NB4 (cell line): ENCODE measurements around the gene CLRN3.

Experiments
- CTCF ChIP-seq: IDR thresholded peaks from one replicate; pipeline ENCODE4 v1.5.1; 2012; ENCODE audit warnings: low read depth, low read length
- TF ChIP-seq, protein P1 (sequence below): IDR thresholded peaks from 2 replicates; pipeline ENCODE4 v1.6.1; 2011; ENCODE audit warnings: low read depth, low read length

DNA sequence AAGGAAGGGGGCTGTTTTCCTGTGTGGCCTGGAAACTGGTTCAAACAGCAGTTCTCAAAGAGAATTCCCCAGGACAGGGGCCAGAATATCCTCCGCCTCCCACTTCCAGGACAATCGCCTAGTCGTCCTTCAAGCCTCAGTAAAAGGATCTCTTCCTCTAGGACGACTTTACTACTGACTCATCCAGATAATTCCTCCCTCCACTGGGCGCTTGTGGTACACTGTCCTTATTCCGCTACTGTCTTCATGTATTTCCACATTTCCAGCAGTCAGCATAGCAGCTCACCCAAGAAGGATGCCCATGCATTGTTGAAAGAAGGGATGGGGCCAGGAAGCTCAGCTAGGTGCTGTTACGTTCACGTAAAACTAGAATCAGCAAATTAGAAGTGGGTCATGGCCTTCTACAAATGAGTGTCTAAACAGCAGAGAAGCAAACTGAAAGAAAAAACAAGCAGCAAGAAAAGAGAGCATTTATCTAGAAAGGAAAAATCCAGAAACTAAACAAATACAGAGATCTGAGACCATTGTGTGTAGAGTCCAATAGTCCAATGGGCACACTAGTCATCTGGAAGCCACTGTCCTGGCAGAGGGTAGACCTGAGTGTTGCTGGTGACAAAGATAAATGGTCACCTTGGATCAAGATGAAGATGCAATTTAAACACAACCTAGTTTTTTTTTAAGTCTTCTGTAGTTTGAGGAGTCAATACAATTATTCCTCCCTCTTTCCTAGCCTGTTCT lies 26.3 kb downstream of the CLRN3 start:
- no peak for TF ChIP-seq CTCF
- TF ChIP-seq, protein P1, sequence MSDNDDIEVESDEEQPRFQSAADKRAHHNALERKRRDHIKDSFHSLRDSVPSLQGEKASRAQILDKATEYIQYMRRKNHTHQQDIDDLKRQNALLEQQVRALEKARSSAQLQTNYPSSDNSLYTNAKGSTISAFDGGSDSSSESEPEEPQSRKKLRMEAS, result no peak
